Spleen (tissue), 7 donors: ENCODE results near the gene SRPRB.

Experiments
- POLR2A ChIP-seq, 3 donors: fragments of 450-650 bp; IDR thresholded peaks; one replicate each; pipeline ENCODE4 v1.5.1; 2017; ENCODE audit warnings: antibody characterized with exemption in 3 of 3, mild to moderate bottlenecking in 1 of 3
- POLR2AphosphoS5 ChIP-seq, 3 donors: sonication (generic); formaldehyde crosslinking; IDR thresholded peaks; one replicate each; pipeline ENCODE4 v1.5.1; 2017; ENCODE audit warnings: antibody characterized with exemption in 3 of 3
- TF ChIP-seq, protein P1 (sequence below), 11 experiments: fragments of 200-600 bp in 7 of 11; fragments of 450-650 bp in 4 of 11; sonication (generic) in 4 of 11; IDR thresholded peaks in 8 of 11; conservative IDR thresholded peaks in 3 of 11; 1 replicate in 7 of 11; 2 replicates in 4 of 11; pipeline versions ENCODE4 v1.4.0 to v1.8.0; 2016 to 2021; ENCODE audit warnings: antibody characterized with exemption in 11 of 11, inconsistent platforms in 4 of 11, mild to moderate bottlenecking in 1 of 11
- donor health status: DM: no; HTN: no; CAD: no; lungs with moderate emphysema.
- donor health status: DM: no; HTN: no; CAD: no.
- donor health status: DM: no; HTN: no; CAD: no.

DNA sequence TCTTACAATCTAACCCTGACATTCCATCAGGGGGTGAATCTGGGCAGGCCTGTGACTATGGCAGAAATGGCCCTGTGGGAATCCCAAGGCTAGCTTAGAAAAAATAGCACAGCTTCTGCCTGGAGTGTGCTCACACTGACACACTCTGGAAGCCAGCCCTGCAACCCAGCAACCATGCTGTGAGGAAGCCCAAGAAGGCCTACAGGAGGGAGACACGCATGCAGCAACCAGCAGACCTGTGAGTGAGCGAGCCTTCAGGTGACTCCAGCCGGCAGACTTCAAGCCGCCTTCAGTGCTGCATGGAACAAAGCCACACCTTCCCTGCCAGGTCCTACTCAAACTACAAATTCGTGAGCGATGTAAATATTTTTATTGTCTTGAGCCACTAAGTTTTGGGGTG is 64.0 kb downstream of the SRPRB start:
- TF ChIP-seq POLR2A (IDR thresholded peaks at IDR 0.05) (no peak), POLR2AphosphoS5 (IDR thresholded peaks at IDR 0.05) (no peak)
- TF ChIP-seq, protein P1, sequence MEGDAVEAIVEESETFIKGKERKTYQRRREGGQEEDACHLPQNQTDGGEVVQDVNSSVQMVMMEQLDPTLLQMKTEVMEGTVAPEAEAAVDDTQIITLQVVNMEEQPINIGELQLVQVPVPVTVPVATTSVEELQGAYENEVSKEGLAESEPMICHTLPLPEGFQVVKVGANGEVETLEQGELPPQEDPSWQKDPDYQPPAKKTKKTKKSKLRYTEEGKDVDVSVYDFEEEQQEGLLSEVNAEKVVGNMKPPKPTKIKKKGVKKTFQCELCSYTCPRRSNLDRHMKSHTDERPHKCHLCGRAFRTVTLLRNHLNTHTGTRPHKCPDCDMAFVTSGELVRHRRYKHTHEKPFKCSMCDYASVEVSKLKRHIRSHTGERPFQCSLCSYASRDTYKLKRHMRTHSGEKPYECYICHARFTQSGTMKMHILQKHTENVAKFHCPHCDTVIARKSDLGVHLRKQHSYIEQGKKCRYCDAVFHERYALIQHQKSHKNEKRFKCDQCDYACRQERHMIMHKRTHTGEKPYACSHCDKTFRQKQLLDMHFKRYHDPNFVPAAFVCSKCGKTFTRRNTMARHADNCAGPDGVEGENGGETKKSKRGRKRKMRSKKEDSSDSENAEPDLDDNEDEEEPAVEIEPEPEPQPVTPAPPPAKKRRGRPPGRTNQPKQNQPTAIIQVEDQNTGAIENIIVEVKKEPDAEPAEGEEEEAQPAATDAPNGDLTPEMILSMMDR (IDR thresholded peaks at IDR 0.05 in 8 of 11, conservative IDR thresholded peaks at IDR 0.05 in 3 of 11) = no peak
